C4-2B (cell line): ENCODE data around the gene DCLK1.

Experiments
- CTCF ChIP-seq: fragments of 450-650 bp; conservative IDR thresholded peaks from 2 replicates; pipeline ENCODE4 v1.5.1; 2017; ENCODE audit warnings: mild to moderate bottlenecking
- ZFX ChIP-seq: fragments of 450-650 bp; IDR thresholded peaks from 2 replicates; pipeline ENCODE4 v1.6.1; 2017

- no peak for TF ChIP-seq CTCF
- no peak for TF ChIP-seq ZFX
Observed at GRCh38 chr13:36108342-36108741, 22.8 kb downstream of the DCLK1 start.
